Fibroblast of lung (primary cell): ENCODE measurements around the gene FHL1.

Experiments
- EZH2 ChIP-seq: IDR thresholded peaks from 2 replicates; pipeline ENCODE4 v1.5.1; 2012; ENCODE audit warnings: low read length, control low read depth, mild to moderate bottlenecking; ENCODE audit errors: missing control alignments
- TF ChIP-seq, protein P1 (sequence below), 2 donors: IDR thresholded peaks in 1 of 2; conservative IDR thresholded peaks in 1 of 2; 1 replicate in 1 of 2; 2 replicates in 1 of 2; pipeline ENCODE4 v1.5.1; 2011 to 2012; ENCODE audit warnings: low read length in 2 of 2, control low read depth in 1 of 2, inconsistent platforms in 1 of 2, low read depth in 1 of 2, mild to moderate bottlenecking in 1 of 2

DNA sequence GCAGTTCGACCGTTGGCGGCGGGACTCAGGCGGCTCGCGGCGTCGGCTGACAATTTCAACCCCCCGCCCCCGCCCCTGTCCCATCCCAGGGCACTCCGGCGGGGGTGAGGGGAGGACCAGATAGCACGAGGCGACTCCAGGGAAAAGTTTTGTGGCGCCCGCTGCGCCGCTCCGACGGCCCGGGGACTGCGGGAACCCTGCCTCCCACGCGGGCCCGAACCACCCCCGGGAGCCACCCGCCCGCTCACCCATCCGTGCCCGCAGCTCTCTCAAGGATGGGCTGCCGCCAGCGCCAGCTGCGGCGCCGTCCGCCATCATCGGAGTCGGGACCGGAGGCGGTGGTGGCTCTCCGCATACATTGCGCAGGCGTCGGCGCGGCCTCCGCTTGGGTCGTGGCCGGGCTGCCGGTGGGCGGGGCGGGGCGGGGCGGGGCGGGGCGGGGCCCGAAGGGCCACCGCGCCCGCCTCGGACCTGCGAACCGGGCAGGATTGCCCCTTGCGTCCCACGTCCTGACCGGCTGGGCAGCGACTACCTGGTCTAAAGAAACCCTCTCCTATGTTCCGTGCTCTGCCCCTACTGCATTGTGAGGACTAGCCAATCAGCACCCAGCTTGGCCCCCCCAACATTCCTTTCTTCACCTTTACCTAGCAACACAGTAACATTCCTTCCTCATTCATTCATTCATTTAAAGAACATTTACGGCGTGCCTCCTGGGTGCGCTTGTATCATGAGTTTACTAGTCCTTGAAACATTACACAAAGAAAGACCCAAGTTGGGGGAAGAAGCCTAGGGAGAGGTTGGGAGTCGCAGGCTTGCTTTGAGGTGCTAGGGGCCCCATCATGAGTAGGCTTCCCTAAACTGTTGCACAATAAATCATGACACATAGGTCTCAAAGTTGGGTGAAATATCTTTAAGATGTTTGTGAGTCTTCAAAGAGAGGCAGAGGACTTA is 104.0 kb downstream of the FHL1 start, which contains the start of gene MAP7D3:
- TF ChIP-seq, protein P1, sequence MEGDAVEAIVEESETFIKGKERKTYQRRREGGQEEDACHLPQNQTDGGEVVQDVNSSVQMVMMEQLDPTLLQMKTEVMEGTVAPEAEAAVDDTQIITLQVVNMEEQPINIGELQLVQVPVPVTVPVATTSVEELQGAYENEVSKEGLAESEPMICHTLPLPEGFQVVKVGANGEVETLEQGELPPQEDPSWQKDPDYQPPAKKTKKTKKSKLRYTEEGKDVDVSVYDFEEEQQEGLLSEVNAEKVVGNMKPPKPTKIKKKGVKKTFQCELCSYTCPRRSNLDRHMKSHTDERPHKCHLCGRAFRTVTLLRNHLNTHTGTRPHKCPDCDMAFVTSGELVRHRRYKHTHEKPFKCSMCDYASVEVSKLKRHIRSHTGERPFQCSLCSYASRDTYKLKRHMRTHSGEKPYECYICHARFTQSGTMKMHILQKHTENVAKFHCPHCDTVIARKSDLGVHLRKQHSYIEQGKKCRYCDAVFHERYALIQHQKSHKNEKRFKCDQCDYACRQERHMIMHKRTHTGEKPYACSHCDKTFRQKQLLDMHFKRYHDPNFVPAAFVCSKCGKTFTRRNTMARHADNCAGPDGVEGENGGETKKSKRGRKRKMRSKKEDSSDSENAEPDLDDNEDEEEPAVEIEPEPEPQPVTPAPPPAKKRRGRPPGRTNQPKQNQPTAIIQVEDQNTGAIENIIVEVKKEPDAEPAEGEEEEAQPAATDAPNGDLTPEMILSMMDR (conservative IDR thresholded peaks at IDR 0.05 in 1 of 2, IDR thresholded peaks at IDR 0.05 in 1 of 2; ENCODE audit: low read depth in 1 of 2, low read length in 2 of 2): no peak
- no peak for TF ChIP-seq EZH2
